ENCODE data around the gene HDAC11.

GRCh38 chr3:13492048-13492447 is 11.9 kb downstream of the HDAC11 start:
- TF ChIP-seq EZH2 (IDR thresholded peaks at IDR 0.05; ENCODE audit: insufficient read depth, poor library complexity, severe bottlenecking) (no peak), EZH2phosphoT487 (IDR thresholded peaks at IDR 0.05; ENCODE audit: insufficient read depth, low read depth) (no peak)

Data from GM23248 (cell line).